ENCODE measurements around the gene ARID5A.

Gene ARID5A

GRCh38 chr2:96541398-96542152 is 5.0 kb downstream of the ARID5A start:
- no peak overlapping the region for H3K4me3 ChIP-seq (ENCODE audit: control insufficient read depth, low read depth, low read length)
- peak; percentile 89 for DNase-seq (ENCODE audit: low read depth)
- TF ChIP-seq CTCF (conservative IDR thresholded peaks at IDR 0.05; ENCODE audit: control insufficient read depth, insufficient read depth, low read depth, low read length) = no peak

DNA sequence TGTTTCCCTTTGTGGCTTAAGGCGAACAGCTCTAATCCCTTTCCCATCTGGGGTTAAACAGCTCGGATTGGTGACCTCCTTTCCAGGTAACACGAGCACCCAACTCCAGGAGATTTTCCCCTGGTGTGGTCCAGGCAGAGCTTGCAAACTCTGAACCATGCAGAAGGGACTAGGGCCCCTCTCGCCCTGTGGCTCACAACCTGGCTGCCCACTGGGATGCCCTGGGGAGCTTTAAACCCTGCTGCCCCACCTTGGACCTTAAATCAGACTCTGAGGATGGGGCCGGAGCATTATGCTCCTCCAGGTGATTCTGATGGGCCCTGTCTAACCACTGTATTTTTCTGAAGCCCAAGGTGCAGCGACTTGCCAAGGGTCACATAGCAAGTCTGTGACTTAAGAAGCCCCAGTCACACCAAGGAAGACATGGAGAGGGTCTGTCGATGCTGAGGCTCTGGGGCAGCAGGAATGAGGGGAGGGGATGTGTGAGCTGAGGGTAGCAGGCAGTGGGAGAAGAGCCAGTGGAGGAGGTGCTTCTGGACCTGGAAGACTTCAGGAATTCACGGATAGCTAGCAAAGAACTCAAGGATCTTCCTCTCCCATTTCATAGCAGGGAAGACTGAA is 5.9 kb downstream of the ARID5A start:
- DNase-seq (ENCODE audit: low read depth) = no peak
- TF ChIP-seq CTCF (conservative IDR thresholded peaks at IDR 0.05; ENCODE audit: control insufficient read depth, insufficient read depth, low read depth, low read length) = no peak
- H3K4me3 ChIP-seq (ENCODE audit: control insufficient read depth, low read depth, low read length) = no peak overlapping the region

DNA sequence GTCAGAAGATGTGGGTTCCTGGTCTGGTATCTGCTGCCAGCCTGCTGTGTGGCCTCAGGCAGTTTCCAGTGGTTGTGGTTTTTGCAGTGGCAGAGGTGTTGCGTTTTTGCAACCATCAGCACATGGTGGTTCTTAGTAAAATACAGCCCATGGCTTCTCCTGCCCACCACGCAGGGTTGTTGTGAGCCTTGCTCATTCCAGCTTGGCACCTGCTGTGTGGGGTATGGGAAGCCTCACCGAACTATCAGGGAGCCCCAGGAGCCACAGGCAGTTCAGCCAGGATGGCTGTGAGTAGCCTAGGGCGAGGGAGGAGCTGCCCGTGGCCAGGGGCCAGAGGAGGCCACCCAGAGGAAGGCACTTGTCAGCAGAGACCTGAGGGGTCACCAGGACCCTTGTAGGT is 9.8 kb downstream of the ARID5A start:
- no peak overlapping the region for H3K4me3 ChIP-seq (ENCODE audit: control insufficient read depth, low read depth, low read length)
- TF ChIP-seq CTCF (conservative IDR thresholded peaks at IDR 0.05; ENCODE audit: control insufficient read depth, insufficient read depth, low read depth, low read length) = no peak
- DNase-seq (ENCODE audit: low read depth) = no peak

DNA sequence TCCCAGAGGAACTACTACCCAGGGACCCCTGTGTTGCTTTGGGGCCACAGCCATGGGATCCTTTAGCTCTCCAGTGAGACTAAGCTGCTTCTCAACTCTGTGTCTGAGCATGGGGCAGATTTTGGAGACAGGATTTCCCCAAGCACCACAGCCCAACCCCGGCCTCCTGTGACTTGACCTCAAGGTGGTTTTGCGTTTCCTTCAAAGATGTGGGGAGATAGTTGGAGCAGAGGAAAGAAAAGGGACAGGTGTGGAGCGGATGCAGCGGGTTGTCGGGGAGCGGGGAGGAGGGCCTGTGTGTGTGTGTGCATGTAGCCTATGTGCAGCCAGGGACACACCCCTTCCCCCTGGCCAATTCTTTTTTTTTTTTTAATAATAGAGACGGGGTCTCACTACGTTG is 10.2 kb downstream of the ARID5A start:
- DNase-seq (ENCODE audit: low read depth) = no peak
- no peak overlapping the region for H3K4me3 ChIP-seq (ENCODE audit: control insufficient read depth, low read depth, low read length)
- TF ChIP-seq CTCF (conservative IDR thresholded peaks at IDR 0.05; ENCODE audit: control insufficient read depth, insufficient read depth, low read depth, low read length) = no peak

DNA sequence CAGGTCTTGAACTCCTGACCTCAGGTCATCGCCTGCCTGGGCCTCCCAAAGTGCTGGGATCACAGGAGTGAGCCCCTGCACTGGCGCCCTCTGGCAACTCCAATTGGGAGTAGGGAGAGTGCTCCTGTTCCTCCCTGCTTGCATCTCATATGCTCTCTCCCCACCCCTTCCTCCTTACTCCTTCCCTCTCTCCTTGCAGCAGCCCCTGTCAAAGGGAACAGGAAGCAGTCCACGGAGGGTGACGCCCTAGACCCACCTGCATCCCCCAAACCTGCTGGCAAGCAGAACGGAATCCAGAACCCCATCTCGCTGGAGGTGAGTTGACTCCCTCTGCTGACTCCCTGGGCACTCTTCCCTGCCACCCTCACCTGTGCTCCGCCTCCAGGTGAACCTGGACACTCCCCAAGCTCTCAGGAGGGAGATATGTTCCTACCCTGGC is 10.7 kb downstream of the ARID5A start:
- TF ChIP-seq CTCF (conservative IDR thresholded peaks at IDR 0.05; ENCODE audit: control insufficient read depth, insufficient read depth, low read depth, low read length) = no peak
- no peak for DNase-seq (ENCODE audit: low read depth)
- no peak overlapping the region for H3K4me3 ChIP-seq (ENCODE audit: control insufficient read depth, low read depth, low read length)

GRCh38 chr2:96547731-96548171 is 11.2 kb downstream of the ARID5A start:
- no peak overlapping the region for H3K4me3 ChIP-seq (ENCODE audit: control insufficient read depth, low read depth, low read length)
- DNase-seq (ENCODE audit: low read depth) = no peak
- no peak for TF ChIP-seq CTCF (conservative IDR thresholded peaks at IDR 0.05; ENCODE audit: control insufficient read depth, insufficient read depth, low read depth, low read length)

All from fibroblast of mammary gland (primary cell).